Measurements from ENCODE around the gene NDFIP1.

The NDFIP1 gene

DNA sequence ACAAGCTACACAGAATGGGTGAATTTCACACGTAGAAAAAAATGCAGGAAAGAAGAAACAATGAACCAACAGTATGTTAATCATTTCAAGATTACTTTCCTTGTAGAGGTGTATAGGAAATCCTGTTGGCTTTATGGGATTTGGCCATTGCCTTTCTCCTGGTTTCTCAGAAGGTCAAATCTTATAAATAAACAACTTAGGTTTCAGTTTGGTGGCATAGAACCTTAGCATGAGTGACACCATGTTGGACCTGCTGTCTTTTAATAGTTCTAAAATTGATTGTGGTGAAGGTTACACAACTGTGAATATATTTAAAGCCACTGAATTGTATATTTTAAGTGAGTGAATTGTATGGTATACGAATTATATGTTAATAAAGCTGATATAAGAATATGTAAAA is 16.7 kb upstream of the NDFIP1 start:
- DNase-seq (ENCODE audit: low spot score): no peak

DNA sequence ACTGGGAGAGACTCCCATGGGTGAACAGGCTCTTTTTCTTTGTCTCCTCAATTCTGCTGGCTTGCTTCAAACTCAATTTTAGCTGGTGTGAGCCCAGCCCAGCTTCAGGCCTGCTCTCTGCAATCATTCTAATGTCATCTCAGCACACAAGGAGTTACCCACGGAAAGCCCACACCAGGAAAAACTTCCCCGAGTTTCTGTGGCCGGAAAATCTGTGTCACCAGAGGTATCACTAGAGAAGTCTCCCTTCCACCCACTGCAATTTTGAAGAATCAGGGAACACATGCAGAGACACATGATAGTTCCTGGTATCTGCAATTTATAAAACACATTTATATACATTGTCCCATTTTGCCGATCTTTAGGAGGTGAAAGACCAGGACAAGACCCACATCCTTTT is 13.5 kb upstream of the NDFIP1 start:
- peak; percentile 39 for DNase-seq (ENCODE audit: low spot score)

DNA sequence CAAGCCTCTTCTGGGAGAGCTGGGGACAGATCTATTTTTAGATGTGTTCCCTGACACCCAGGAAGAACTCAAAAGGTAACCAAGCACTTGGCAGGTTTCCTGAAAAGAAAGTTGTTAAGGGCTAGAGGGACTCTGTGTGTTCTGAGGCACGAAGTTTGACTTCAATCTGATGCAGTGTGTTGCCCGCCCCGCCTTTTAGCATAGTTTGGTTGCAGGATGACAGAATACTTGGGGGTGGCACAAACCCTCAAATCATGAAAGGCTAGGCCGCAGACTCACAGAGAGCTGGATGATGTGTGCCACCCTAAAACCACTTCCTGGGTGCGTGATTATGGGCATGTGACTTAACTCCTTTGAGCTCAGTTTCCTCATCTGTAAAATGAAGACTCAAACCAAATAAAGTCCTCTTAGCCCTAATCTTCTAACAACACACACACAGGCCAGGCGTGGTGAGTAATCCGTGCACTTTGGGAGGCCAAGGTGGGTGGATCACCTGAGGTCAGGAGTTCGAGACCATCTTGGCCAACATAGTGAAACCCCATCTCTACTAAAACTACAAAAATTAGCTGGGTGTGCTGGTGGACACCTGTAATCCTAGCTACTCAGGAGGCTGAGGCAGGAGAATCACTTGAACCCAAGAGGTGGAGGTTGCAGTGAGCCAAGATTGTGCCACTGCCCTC is 12.8 kb upstream of the NDFIP1 start:
- peak; percentile 96 for DNase-seq (ENCODE audit: low spot score)

- no peak for DNase-seq (ENCODE audit: low spot score)
Measured at GRCh38 chr5:142096382-142096781, 12.2 kb upstream of the NDFIP1 start.

- DNase-seq (ENCODE audit: low spot score): no peak
Measured at GRCh38 chr5:142097681-142098080, 10.9 kb upstream of the NDFIP1 start.

GRCh38 chr5:142098275-142098674 is 10.3 kb upstream of the NDFIP1 start:
- DNase-seq (ENCODE audit: low spot score): no peak

- no peak for DNase-seq (ENCODE audit: low spot score)
Measured at GRCh38 chr5:142098931-142099330, 9.6 kb upstream of the NDFIP1 start.

DNA sequence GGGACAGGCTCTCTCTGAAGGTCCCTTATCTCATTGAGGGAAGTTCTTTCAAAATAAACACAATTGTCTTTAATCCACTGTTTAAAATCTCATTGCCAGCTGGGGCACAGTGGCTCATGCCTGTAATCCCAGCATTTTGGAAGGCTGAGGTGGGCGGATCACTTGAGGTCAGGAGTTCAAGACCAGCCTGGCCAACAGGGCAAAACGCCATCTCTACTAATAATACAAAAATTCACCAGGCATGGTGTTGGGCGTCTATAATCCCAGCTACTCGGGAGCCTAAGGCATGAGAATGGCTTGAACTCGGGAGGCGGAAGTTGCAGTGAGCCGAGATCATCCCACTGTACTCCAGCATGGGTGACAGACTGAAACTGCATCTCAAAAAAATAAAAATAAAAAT is 8.3 kb upstream of the NDFIP1 start:
- DNase-seq (ENCODE audit: low spot score): no peak

- DNase-seq (ENCODE audit: low spot score): no peak
Measured at GRCh38 chr5:142102980-142103740, 5.4 kb upstream of the NDFIP1 start.

- peak; percentile 16 for DNase-seq (ENCODE audit: low spot score)
Measured at GRCh38 chr5:142104491-142104890, 4.1 kb upstream of the NDFIP1 start.

- DNase-seq (ENCODE audit: low spot score): no peak
Measured at GRCh38 chr5:142106061-142106460, 2.5 kb upstream of the NDFIP1 start.

GRCh38 chr5:142107036-142107735 is 1.4 kb upstream of the NDFIP1 start:
- DNase-seq (ENCODE audit: low spot score): no peak

- DNase-seq (ENCODE audit: low spot score): no peak
Measured at GRCh38 chr5:142107736-142108431, 695 bp upstream of the NDFIP1 start.

GRCh38 chr5:142109331-142110045 is 909 bp downstream of the NDFIP1 start:
- DNase-seq (ENCODE audit: low spot score): peak; percentile 72

- peak; percentile 64 for DNase-seq (ENCODE audit: low spot score)
Measured at GRCh38 chr5:142110046-142110531, 1.5 kb downstream of the NDFIP1 start.

DNA sequence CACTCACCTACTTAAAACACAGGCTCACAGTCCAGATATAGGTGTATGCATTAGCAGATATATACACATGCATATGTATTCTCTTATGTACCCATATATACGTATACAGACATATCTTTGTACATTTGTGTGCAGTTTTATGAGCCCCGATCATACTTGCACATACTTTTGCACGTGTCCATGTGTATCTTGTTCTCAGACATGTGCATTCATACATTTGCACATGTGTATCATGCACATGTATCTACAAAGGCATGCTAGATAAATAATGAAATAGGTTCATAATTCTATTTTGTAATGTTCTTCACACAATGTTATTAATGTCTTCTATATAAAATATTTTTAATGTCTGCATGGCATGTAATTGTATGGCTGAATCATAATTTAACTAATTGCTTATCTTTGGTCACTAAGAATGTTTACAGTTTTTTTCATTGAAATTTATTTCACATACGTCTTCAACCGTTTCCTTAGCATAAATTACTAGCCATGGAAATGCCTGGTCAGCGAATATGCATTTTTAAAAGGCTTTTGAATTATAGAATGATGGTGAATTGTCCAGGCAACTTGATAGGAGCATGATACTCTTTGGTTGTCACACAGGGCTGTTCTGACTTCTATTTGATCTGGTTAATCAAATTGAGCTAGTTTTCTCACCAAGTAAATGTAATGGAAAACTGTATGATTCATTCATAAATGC is 2.6 kb downstream of the NDFIP1 start:
- DNase-seq (ENCODE audit: low spot score): no peak

DNA sequence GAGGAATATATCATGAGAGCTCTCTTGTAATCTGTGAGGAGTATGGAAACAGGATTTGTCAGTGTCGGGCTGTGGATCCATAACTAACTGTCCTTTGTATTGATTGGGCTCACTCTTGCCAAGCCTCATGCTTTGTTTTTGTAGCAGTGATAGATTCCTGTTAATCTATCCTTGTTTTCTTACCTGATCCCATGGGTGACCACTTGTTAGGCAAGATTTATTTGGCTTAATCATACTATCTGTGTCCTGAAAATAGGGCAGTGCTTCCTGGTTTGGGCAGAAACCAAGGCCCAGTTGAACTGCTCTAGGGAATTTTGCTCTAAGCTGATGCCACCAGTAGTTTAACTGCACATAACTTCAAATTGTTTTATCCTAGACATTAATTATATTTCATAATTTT is 6.1 kb downstream of the NDFIP1 start:
- no peak for DNase-seq (ENCODE audit: low spot score)

- DNase-seq (ENCODE audit: low spot score): no peak
Measured at GRCh38 chr5:142115937-142116614, 7.5 kb downstream of the NDFIP1 start.

DNA sequence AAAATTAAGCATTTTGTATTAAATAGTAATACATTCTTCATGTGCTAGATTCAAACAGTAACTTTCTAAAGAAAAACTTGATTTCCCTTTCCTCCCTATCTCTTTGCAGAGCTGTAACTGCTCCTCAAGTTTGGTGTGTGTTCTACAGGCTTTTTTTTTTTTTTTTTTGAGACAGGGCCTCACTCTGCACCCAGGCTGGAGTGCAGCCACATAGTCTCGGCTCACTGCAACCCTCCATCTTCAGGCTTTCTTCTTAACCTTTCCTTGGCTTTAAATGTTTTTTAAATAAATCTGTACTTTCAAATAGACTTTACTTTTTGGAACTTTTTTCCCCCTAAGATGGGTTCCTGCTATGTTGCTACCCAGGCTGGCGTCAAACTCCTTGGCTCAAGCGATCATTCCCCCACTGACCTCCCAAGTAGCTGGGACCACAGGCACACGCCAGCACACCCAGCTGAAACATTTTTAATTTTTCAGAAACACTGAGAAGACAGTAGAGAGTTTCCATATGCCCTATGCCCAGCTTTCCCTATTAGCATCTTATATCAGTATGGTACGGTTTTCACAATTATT is 9.1 kb downstream of the NDFIP1 start:
- DNase-seq (ENCODE audit: low spot score): no peak

DNA sequence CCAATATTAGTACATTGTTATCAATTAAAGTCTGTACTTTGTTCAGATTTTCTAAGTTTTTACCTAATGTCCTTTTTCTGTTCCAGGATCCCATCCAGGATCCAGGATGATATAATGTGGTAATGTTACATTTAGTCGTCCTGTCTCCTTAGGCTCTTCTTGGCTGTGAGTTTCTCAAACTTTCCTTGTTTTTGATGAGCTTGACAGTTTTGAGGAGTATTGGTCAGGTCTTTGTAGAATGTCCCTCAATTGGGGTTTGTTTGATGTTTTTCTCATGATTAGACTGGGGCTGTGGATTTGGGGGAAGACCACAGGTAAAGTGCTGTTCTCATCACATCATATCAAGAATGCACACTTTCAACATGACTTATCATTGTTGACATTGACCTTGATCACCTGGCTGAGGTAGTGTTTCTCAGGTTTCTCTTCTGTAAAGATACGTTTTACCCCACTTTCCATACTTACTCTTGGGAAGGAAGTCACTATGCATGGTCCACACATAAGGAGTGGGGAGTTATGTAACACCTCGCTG is 9.6 kb downstream of the NDFIP1 start:
- peak; percentile 28 for DNase-seq (ENCODE audit: low spot score)
